ENCODE measurements around the gene BRD9.
"Not testable (repeated sequence)": the region's sequence is repeated elsewhere in the genome, so short reads cannot be mapped to it uniquely, and the experiment has no call there.

The BRD9 gene

GRCh38 chr5:856531-857425 is 35.8 kb downstream of the BRD9 start:
- no peak for DNase-seq (ENCODE audit: low read depth)

- no peak for DNase-seq (ENCODE audit: low read depth)
These were observed 36.6 kb downstream of the BRD9 start for GRCh38 chr5:855771-856530.

GRCh38 chr5:854966-855743 is 37.4 kb downstream of the BRD9 start:
- no peak for DNase-seq (ENCODE audit: low read depth)

GRCh38 chr5:854217-854616 is 38.4 kb downstream of the BRD9 start:
- no peak for DNase-seq (ENCODE audit: low read depth)

DNA sequence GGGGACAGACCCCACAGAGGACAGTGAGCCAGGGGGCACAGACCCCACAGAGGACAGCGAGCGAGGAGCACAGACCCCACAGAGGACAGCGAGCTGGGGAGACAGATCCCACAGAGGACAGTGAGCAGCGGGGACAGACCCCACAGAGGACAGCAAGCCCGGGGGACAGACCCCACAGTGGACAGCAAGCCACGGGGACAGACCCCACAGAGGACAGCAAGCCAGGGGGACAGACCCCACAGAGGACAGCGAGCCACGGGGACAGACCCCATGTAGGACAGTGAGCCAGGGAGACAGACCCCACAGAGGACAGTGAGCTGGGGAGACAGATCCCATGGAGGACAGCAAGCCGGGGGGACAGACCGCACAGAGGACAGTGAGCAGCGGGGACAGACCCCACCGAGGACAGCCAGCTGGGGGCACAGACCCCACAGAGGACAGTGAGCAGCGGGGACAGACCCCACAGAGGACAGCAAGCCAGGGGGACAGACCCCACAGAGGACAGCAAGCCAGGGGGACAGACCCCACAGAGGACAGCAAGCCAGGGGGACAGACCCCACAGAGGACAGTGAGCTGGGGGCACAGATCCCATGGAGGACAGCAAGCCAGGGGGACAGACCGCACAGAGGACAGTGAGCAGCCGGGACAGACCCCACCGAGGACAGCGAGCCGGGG is 39.0 kb downstream of the BRD9 start:
- not testable (repeated sequence) for DNase-seq (ENCODE audit: low read depth)

GRCh38 chr5:852431-853401 is 39.9 kb downstream of the BRD9 start:
- no peak for DNase-seq (ENCODE audit: low read depth)

- DNase-seq (ENCODE audit: low read depth): no peak
These were observed 40.6 kb downstream of the BRD9 start for GRCh38 chr5:852018-852417.

DNA sequence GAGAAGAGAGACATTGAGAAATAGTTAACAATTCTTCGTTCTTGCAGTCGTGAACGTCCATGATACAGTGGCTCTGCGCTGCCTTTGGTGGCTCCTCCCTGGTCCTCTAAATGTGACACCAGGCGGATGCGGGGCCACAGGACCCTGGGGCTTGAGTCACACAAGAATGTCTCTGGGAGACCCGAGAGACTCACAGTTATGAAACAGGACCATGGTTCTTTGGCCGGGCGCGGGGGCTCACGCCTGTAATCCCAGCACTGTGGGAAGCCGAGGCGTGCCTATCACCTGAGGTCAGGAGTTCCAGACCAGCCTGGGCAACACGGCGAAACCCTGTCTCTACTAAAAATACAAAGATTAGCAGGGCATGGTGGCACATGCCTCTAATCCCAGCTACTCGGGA is 41.0 kb downstream of the BRD9 start:
- no peak for DNase-seq (ENCODE audit: low read depth)

GRCh38 chr5:851076-851475 is 41.5 kb downstream of the BRD9 start:
- no peak for DNase-seq (ENCODE audit: low read depth)

- no peak for DNase-seq (ENCODE audit: low read depth)
These were observed 42.0 kb downstream of the BRD9 start, which contains the start of gene ZDHHC11 for GRCh38 chr5:850511-851006. Gene ZDHHC11, minus strand, starts transcription at chr5:850986. Its CDS starts 384 bp downstream, at chr5:850602.

- DNase-seq (ENCODE audit: low read depth): no peak
These were observed 42.8 kb downstream of the BRD9 start for GRCh38 chr5:849651-850301.

DNA sequence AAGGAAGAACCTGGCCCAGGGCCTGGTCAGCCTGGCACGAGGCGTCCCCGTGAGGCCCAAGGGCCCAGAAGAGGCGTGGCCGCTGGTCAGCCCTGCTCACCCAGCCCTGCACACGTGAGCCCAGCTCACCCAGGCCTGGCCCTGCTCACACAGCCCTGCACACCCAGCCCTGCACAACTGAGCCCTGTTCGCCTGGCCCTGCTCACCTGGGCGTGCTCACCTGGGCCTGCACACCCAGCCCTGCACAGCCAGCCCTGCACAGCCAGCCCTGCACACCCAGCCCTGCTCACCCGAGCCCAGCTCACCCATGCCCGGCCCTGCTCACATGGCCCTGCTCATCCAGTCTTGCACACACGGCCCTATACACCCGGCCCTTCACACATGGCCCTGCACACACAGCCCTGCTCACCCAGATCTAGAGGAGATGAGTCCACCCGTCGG is 43.9 kb downstream of the BRD9 start:
- no peak for DNase-seq (ENCODE audit: low read depth)

DNA sequence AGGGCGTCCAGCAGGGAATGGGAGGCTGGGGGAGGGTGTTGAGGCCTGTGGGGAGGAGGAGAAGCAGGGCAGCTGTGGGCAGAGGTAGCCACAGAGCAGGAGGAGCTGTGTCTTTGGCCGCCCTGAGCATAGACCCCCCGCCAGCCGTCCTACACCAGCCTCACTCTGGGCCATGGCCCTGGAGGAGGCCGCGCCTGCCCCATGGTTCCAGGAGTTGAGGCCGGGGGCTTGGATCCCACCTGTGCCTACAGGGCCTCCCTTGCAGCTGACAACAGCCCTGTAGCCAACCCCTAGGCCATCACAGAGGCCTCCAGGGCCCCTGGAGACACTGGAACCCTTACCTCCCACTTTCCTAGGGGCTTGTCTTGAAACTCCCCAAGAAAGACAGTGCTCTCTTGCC is 44.9 kb downstream of the BRD9 start:
- DNase-seq (ENCODE audit: low read depth): not testable (repeated sequence)

DNA sequence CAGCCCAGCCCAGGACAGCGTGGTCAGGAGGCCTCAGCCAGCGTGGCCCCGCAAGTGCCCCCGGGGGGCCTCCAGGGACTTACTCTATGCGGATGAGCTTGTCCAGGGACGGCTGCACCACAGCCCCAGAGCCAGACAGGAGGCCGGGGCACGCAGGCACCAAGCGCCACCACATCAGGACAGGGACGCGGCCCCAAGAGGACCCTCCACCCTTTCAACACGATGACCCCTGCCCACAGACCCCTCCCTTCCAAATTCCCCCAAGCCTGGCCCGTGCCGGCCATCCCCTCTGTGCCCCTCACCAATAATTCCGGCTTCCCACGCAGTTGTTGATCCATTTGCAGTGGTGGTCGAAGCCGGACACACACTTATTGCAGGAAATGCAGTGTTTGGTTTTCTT is 45.4 kb downstream of the BRD9 start:
- DNase-seq (ENCODE audit: low read depth): not testable (repeated sequence)

GRCh38 chr5:846602-847091 is 46.0 kb downstream of the BRD9 start:
- DNase-seq (ENCODE audit: low read depth): not testable (repeated sequence)

- DNase-seq (ENCODE audit: low read depth): not testable (repeated sequence)
These were observed 46.7 kb downstream of the BRD9 start for GRCh38 chr5:845676-846601.

DNA sequence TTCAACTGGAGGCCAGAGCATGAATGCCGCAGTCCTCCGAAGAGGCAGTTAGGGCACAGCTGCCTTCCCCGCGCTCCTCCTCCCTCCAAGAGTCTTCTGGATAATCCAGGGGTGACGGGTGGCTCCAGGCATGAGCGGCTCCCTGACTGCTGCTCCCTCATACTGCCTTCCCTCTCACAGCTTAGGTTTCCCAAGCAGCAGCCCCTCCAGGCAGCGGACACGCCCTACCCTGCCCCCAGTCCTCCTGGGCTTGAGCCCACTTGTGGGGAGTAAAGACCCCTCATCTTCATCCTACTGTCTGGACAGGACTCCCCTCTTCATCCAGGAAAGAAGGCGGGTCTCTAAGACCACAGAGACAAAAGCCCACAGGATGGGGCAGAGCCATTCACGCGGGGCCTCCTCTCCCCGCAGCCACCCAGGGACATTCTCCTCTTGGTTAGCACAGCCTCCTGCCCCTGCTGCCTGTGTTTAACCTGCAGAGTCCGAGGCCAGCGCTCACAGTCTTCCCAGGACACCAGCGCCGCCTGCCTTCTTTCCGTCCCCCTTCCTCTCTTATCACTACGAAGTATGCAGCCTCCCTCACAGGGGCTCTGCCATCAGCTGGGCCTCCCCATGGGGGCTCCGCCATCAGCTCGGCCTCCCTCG is 47.4 kb downstream of the BRD9 start:
- DNase-seq (ENCODE audit: low read depth): not testable (repeated sequence)

GRCh38 chr5:844426-844825 is 48.2 kb downstream of the BRD9 start:
- not testable (repeated sequence) for DNase-seq (ENCODE audit: low read depth)

Data from activated T-helper 9 cell treated with anti-CD3 and anti-CD28 coated beads, Interleukin-2, amount 50 U/mL, for 16 hours (primary cell).